ENCODE measurements around the gene GPR146. TPM values are rescaled to one million over a fixed set of nuclear protein-coding genes. Genes with fewer than 3 reads are reported as not detected.

Gene GPR146
- total and polyA plus RNA-seq, 9 of the 15 experiments (the other 6 are each of a cell fraction or from before 2014, with no cell fraction given), result 0.22 to 3.6 (median 0.64) TPM; not detected in 2

- Histone ChIP-seq H3K27ac (ENCODE audit: extremely low read depth, low read depth, low read length) (no peak overlapping the region), H3K27me3 (ENCODE audit: control insufficient read depth in 2 of 2, insufficient read depth in 2 of 2, low read length in 2 of 2) (no peaks in the 10 kb centered on the region), H3K4me3 (no peak overlapping the region), H3K4me2 (ENCODE audit: insufficient read depth, low read length) (no peak overlapping the region), H3K36me3 (ENCODE audit: control insufficient read depth, insufficient read depth, low read length) (peaks cover 32% of the 10 kb centered on the region), H2AFZ (ENCODE audit: low read depth, low read length) (no peak overlapping the region), H3K4me1 (replicated peaks in 1 of 2; ENCODE audit: control insufficient read depth in 2 of 2, insufficient read depth in 2 of 2, low read length in 2 of 2) (peaks cover 13 to 83% of the 10 kb centered on the region in 2 experiments), H3K79me2 (ENCODE audit: control insufficient read depth, insufficient read depth, low read length) (peaks cover 77% of the 10 kb centered on the region), H3K9ac (ENCODE audit: insufficient read depth in 1 of 2, low read depth in 2 of 2, low read length in 2 of 2) (peak overlapping the region in 1 of 2 experiments; percentile 53; a peak in 2 of 4 replicates), H4K20me1 (replicated peaks; ENCODE audit: control insufficient read depth, insufficient read depth, low read length) (peaks cover 8% of the 10 kb centered on the region; the same call in 1 of the 2 replicates), H3K9me3 (replicated peaks; ENCODE audit: control insufficient read depth, insufficient read depth, low read depth, low read length) (peaks cover 4% of the 10 kb centered on the region), H3K9me1 (ENCODE audit: control insufficient read depth, insufficient read depth, low read length) (no peaks in the 10 kb centered on the region)
- WGBS (ENCODE audit: insufficient coverage, low coverage, missing lambda C conversion rate), result 92% methylated on average over 29 of the region's 31 CpGs
- POLR2A ChIA-PET, result interaction anchor here (0.8 to 1.8 kb wide), 3 partner anchors 12 to 33 kb away, joined by 3 to 13 read pairs (median 3); no protein-coding TSS in a partner anchor
- ATAC-seq (no peak), DNase-seq (ENCODE audit: extremely low read depth in 1 of 4, low spot score in 3 of 4) (no peak), FAIRE-seq (no peak)
- TSS peak; percentile 66 for BruUV-seq (replicated peaks)
- TF ChIP-seq RBM14 (IDR thresholded peaks at IDR 0.05; ENCODE audit: borderline replicate concordance, insufficient read depth, low read depth, low read length) (0 out of 2 replicates have a peak, but pooled peaks have one; percentile 31), SIX5 (IDR thresholded peaks at IDR 0.05; ENCODE audit: borderline replicate concordance in 1 of 2, insufficient read depth in 1 of 2, low read depth in 1 of 2, low read length in 2 of 2) (no peak), MLLT1 (IDR thresholded peaks at IDR 0.05) (0 out of 4 replicates have a peak, but pooled peaks of 1 of the 2 experiments have one; percentile 23), ZNF507 (tag; conservative IDR thresholded peaks at IDR 0.05) (no peak)
- CTCF ChIA-PET (ENCODE audit: low intra/inter-chr PET ratio), result no interaction called here
- intact Hi-C loops (cut with micrococcal nuclease) (no loop called here), in situ Hi-C loops (cut with MboI) (loop anchor here (5.0 kb wide), 1 partner anchor 34 kb away; no protein-coding TSS in a partner anchor)
Measured at GRCh38 chr7:1025743-1026581, 18.4 kb upstream of the GPR146 start.
